Measurements from ENCODE around the gene FAM184A. TPM values are rescaled to one million over a fixed set of nuclear protein-coding genes. Genes with fewer than 3 reads are reported as not detected.
A peak's percentile ranks its signal among the peaks of the same experiment; 100 is the strongest.

FAM184A gene
- total and polyA plus RNA-seq, 2 of the 13 experiments (the other 11 are each of a cell fraction or from before 2014, with no cell fraction given), result 7.0 to 18.0 TPM

DNA sequence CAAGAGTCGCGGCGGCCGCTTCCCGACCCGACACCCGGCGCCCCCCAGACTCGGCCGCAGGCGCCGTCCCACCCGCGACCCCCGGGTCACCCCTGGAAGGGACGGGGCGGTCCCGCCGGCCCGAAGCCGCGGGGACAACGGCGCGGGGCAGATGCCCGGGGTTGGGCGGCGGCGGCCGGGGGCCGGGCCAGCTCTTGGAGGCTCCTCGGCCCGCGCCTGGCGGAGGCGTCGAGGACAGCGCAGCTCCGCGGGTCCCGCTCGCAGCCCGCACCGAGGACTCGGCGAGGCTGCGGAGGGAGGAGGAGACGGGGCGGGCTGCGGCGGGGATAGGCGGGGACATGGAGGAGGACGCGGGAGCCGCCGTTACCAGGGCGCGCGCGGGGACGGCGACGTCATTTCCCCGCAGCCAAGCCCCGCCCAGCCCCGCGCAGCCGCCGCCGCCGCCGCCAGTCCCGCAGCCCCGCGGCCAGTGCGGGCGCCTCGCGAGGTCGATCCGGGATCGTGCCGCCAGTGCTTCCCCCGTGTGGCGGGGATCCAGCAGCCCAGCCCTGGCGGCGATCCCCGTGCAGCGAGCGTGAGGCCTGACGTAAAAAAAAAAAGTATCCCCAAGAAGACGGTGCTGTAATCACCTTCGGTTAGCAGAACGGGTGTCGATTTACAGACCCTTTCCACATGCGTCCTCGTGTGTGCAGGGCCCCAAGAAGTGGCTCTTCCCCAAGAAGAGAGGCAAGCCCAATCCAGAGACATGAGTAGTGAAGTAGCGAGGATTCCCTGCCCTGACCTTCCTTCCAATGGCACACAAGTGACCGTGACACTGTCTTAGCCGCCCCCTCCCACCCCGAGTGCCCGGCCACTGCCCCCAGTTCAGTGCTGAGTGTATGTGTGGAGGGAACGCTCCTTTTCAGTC lies at the start of gene FAM184A (continued):
- TF ChIP-seq, protein P1, sequence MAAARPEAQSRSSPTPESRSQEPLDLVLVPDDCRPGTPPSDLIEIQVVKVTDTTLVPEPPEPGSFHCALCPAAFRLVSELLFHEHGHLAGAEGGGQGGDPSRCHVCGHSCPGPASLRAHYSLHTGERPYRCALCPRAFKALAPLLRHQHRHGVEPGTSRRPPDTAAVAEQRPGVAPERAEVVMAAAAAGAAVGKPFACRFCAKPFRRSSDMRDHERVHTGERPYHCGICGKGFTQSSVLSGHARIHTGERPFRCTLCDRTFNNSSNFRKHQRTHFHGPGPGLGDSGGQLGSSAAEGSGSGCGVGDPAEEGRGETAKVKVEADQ (CRISPR knock-in tag; IDR thresholded peaks at IDR 0.05; ENCODE audit: borderline replicate concordance), result no peak; the same call in 1 of the 2 replicates
- peak; percentile 11 for TF ChIP-seq SKI (IDR thresholded peaks at IDR 0.05; ENCODE audit: partially characterized antibody)
- TF ChIP-seq, protein P2, sequence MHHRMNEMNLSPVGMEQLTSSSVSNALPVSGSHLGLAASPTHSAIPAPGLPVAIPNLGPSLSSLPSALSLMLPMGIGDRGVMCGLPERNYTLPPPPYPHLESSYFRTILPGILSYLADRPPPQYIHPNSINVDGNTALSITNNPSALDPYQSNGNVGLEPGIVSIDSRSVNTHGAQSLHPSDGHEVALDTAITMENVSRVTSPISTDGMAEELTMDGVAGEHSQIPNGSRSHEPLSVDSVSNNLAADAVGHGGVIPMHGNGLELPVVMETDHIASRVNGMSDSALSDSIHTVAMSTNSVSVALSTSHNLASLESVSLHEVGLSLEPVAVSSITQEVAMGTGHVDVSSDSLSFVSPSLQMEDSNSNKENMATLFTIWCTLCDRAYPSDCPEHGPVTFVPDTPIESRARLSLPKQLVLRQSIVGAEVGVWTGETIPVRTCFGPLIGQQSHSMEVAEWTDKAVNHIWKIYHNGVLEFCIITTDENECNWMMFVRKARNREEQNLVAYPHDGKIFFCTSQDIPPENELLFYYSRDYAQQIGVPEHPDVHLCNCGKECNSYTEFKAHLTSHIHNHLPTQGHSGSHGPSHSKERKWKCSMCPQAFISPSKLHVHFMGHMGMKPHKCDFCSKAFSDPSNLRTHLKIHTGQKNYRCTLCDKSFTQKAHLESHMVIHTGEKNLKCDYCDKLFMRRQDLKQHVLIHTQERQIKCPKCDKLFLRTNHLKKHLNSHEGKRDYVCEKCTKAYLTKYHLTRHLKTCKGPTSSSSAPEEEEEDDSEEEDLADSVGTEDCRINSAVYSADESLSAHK (CRISPR knock-in tag; IDR thresholded peaks at IDR 0.05; ENCODE audit: borderline replicate concordance), result no peak
- no peak; the same call in 1 of the 2 replicates for TF ChIP-seq ETV6 (CRISPR knock-in tag; conservative IDR thresholded peaks at IDR 0.05)
- no peak for TF ChIP-seq CCAR2 (optimal IDR thresholded peaks at IDR 0.05; ENCODE audit: low read depth, low read length)
- no peak for TF ChIP-seq HOXA7 (CRISPR knock-in tag; IDR thresholded peaks at IDR 0.05)
- TF ChIP-seq DR1 (CRISPR knock-in tag; IDR thresholded peaks at IDR 0.05), result peak; percentile 53; the same call in 1 of the 2 replicates
- TF ChIP-seq ZMYM2 (CRISPR knock-in tag; IDR thresholded peaks at IDR 0.05), result no peak
- peak; percentile 85 for TF ChIP-seq ASH2L (IDR thresholded peaks at IDR 0.05; ENCODE audit: insufficient read length, low read depth, low read length)
- TF ChIP-seq ZNF33A (CRISPR knock-in tag; IDR thresholded peaks at IDR 0.05; ENCODE audit: borderline replicate concordance), result no peak
- no peak for TF ChIP-seq ZNF598 (CRISPR knock-in tag; IDR thresholded peaks at IDR 0.05; ENCODE audit: borderline replicate concordance)
- TF ChIP-seq STAT5B (CRISPR knock-in tag; IDR thresholded peaks at IDR 0.05), result no peak
- no peak for TF ChIP-seq HOXA5 (CRISPR knock-in tag; IDR thresholded peaks at IDR 0.05)
- TF ChIP-seq ZNF24 (IDR thresholded peaks at IDR 0.05), result no peak
- no peak for TF ChIP-seq SMC3 (IDR thresholded peaks at IDR 0.05; ENCODE audit: low read length)
- TF ChIP-seq ZZZ3 (CRISPR knock-in tag; IDR thresholded peaks at IDR 0.05; ENCODE audit: borderline replicate concordance), result no peak
- no peak for TF ChIP-seq ZNF496 (CRISPR knock-in tag; IDR thresholded peaks at IDR 0.05; ENCODE audit: insufficient replicate concordance)
- TF ChIP-seq, protein P3, sequence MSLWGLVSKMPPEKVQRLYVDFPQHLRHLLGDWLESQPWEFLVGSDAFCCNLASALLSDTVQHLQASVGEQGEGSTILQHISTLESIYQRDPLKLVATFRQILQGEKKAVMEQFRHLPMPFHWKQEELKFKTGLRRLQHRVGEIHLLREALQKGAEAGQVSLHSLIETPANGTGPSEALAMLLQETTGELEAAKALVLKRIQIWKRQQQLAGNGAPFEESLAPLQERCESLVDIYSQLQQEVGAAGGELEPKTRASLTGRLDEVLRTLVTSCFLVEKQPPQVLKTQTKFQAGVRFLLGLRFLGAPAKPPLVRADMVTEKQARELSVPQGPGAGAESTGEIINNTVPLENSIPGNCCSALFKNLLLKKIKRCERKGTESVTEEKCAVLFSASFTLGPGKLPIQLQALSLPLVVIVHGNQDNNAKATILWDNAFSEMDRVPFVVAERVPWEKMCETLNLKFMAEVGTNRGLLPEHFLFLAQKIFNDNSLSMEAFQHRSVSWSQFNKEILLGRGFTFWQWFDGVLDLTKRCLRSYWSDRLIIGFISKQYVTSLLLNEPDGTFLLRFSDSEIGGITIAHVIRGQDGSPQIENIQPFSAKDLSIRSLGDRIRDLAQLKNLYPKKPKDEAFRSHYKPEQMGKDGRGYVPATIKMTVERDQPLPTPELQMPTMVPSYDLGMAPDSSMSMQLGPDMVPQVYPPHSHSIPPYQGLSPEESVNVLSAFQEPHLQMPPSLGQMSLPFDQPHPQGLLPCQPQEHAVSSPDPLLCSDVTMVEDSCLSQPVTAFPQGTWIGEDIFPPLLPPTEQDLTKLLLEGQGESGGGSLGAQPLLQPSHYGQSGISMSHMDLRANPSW (CRISPR knock-in tag; IDR thresholded peaks at IDR 0.05; ENCODE audit: borderline replicate concordance), result no peak
- no peak for TF ChIP-seq GABPA (IDR thresholded peaks at IDR 0.05; ENCODE audit: low read depth, low read length)
- TF ChIP-seq GABPA (CRISPR knock-in tag; IDR thresholded peaks at IDR 0.05; ENCODE audit: low read depth), result no peak
- TF ChIP-seq, protein P4, sequence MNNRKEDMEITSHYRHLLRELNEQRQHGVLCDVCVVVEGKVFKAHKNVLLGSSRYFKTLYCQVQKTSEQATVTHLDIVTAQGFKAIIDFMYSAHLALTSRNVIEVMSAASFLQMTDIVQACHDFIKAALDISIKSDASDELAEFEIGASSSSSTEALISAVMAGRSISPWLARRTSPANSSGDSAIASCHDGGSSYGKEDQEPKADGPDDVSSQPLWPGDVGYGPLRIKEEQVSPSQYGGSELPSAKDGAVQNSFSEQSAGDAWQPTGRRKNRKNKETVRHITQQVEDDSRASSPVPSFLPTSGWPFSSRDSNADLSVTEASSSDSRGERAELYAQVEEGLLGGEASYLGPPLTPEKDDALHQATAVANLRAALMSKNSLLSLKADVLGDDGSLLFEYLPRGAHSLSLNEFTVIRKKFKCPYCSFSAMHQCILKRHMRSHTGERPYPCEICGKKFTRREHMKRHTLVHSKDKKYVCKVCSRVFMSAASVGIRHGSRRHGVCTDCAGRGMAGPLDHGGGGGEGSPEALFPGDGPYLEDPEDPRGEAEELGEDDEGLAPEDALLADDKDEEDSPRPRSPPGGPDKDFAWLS (CRISPR knock-in tag; IDR thresholded peaks at IDR 0.05; ENCODE audit: borderline replicate concordance), result no peak
